H1 (cell line): Measurements from ENCODE around the gene GLB1L3. TPM values are rescaled to one million over a fixed set of nuclear protein-coding genes. Genes with fewer than 3 reads are reported as not detected.

Experiments used
- CTCF ChIA-PET: fragments of 300-600 bp; sonication (Branson Sonifier 250); formaldehyde crosslinking; loops from one replicate; lab custom pipeline; 2021; ENCODE audit not compliant: partially characterized antibody; lab: Charles Lee
- POLR2A ChIA-PET: fragments of 300-600 bp; sonication (Branson Sonifier 250); formaldehyde crosslinking; loops from one replicate; lab custom pipeline; 2021; ENCODE audit warnings: inconsistent platforms; ENCODE audit not compliant: partially characterized antibody; lab: Charles Lee
- DNase-seq, 2 experiments: peaks; one replicate each; pipeline versions ENCODE4 v3.0.0 to v3.0.0-alpha.2; 2010 to 2022; ENCODE audit warnings: low spot score in 2 of 2, low read depth in 1 of 2, mixed read lengths in 1 of 2
- FAIRE-seq: peaks from 2 replicates; lab custom pipeline; 2011; peaks lifted over from hg19 to GRCh38; lab: Jason Lieb, UNC
- H2AFZ ChIP-seq: 2 replicates; pipeline ENCODE4 v1.8.1; 2012; ENCODE audit warnings: low read length, inconsistent platforms
- H2AK5ac ChIP-seq: 2 replicates; pipeline ENCODE4 v1.6.1; 2013; ENCODE audit warnings: low read depth, low read length
- H2BK120ac ChIP-seq: replicated peaks from 2 replicates; pipeline ENCODE3; 2013; ENCODE audit warnings: low read depth, low read length, inconsistent platforms
- H2BK12ac ChIP-seq: 2 replicates; pipeline ENCODE4 v1.6.1; 2013; ENCODE audit warnings: low read depth, low read length
- H2BK15ac ChIP-seq: 2 replicates; pipeline ENCODE4 v1.6.1; 2013; ENCODE audit warnings: low read length
- H2BK20ac ChIP-seq: 2 replicates; pipeline ENCODE4 v1.6.1; 2013; ENCODE audit warnings: low read length
- H2BK5ac ChIP-seq: 2 replicates; pipeline ENCODE4 v1.6.1; 2013; ENCODE audit warnings: low read depth, low read length
- H3K14ac ChIP-seq: 2 replicates; pipeline ENCODE4 v1.6.1; 2013; ENCODE audit warnings: inconsistent platforms; ENCODE audit not compliant: insufficient read length
- H3K18ac ChIP-seq: 2 replicates; pipeline ENCODE4 v1.6.1; 2013; ENCODE audit warnings: low read length; ENCODE audit errors: extremely low read depth
- H3K23ac ChIP-seq: 2 replicates; pipeline ENCODE4 v1.6.1; 2013; ENCODE audit warnings: inconsistent platforms; ENCODE audit not compliant: insufficient read length
- H3K23me2 ChIP-seq: 2 replicates; pipeline ENCODE4 v1.6.1; 2013; ENCODE audit warnings: low read depth, low read length
- H3K27ac ChIP-seq: 2 replicates; pipeline ENCODE4 v1.6.1; 2011; ENCODE audit warnings: low read depth, low read length, inconsistent platforms
- H3K27me3 ChIP-seq, 4 experiments: replicated peaks in 1 of 4; 1 replicate in 1 of 4; 2 replicates in 3 of 4; pipeline versions ENCODE4 v1.6.1 to v1.8.1; 2011 to 2013; ENCODE audit warnings: low read length in 3 of 4, mild to moderate bottlenecking in 3 of 4, inconsistent platforms in 2 of 4, mixed read lengths in 2 of 4, moderate library complexity in 1 of 4; ENCODE audit not compliant: control insufficient read depth in 3 of 4, insufficient read depth in 3 of 4; ENCODE audit errors: extremely low read depth in 1 of 4
- H3K36me3 ChIP-seq, 4 experiments: 2 replicates each; pipeline versions ENCODE4 v1.6.1 to v1.8.1; 2011 to 2013; ENCODE audit warnings: mild to moderate bottlenecking in 4 of 4, low read length in 3 of 4, moderate library complexity in 2 of 4, control low read depth in 1 of 4, inconsistent platforms in 1 of 4; ENCODE audit not compliant: insufficient read depth in 4 of 4, control insufficient read depth in 2 of 4
- H3K4ac ChIP-seq: replicated peaks from 2 replicates; pipeline ENCODE3; 2013; ENCODE audit warnings: low read length, low read depth, mixed read lengths, inconsistent platforms; ENCODE audit not compliant: insufficient read length
- H3K4me1 ChIP-seq, 4 experiments: replicated peaks in 1 of 4; 1 replicate in 1 of 4; 2 replicates in 3 of 4; pipeline versions ENCODE4 v1.6.1 to v1.8.1; 2011 to 2013; ENCODE audit warnings: low read length in 3 of 4, inconsistent platforms in 2 of 4, mixed read lengths in 1 of 4; ENCODE audit not compliant: insufficient read depth in 4 of 4, control insufficient read depth in 3 of 4
- H3K4me2 ChIP-seq, 2 experiments: 2 replicates each; pipeline versions ENCODE4 v1.6.1 to v1.8.1; 2011 to 2013; ENCODE audit warnings: low read depth in 2 of 2, low read length in 2 of 2, control low read depth in 1 of 2, inconsistent platforms in 1 of 2, mild to moderate bottlenecking in 1 of 2; ENCODE audit not compliant: insufficient read depth in 1 of 2
- H3K4me3 ChIP-seq, 4 experiments: fragments of 200-600, 300-600 bp in 1 of 4; sonication (generic), shearing (Covaris generic), sonication (Bioruptor Twin) in 1 of 4; 2 replicates each; pipeline versions ENCODE4 v1.5.1 to v1.8.1; 2011 to 2016; ENCODE audit warnings: low read length in 4 of 4, low read depth in 3 of 4, control low read depth in 2 of 4, inconsistent platforms in 2 of 4, mild to moderate bottlenecking in 2 of 4, mixed read lengths in 1 of 4, moderate library complexity in 1 of 4; ENCODE audit not compliant: insufficient read depth in 2 of 4; ENCODE audit errors: extremely low read depth in 1 of 4
- H3K56ac ChIP-seq: replicated peaks from 2 replicates; pipeline ENCODE3; 2013; ENCODE audit warnings: low read depth, mild to moderate bottlenecking, mixed read lengths, low read length, inconsistent platforms; ENCODE audit not compliant: insufficient read length
- H3K79me1 ChIP-seq: 2 replicates; pipeline ENCODE4 v1.6.1; 2013; ENCODE audit warnings: low read depth, low read length, control low read depth
- H3K79me2 ChIP-seq, 2 experiments: 2 replicates each; pipeline versions ENCODE4 v1.6.1 to v1.8.1; 2012 to 2013; ENCODE audit warnings: low read length in 2 of 2, mild to moderate bottlenecking in 2 of 2, inconsistent platforms in 1 of 2; ENCODE audit not compliant: insufficient read depth in 2 of 2, control insufficient read depth in 1 of 2
- H3K9ac ChIP-seq, 4 experiments: replicated peaks in 1 of 4; 1 replicate in 1 of 4; 2 replicates in 3 of 4; pipeline versions ENCODE4 v1.6.1 to v1.8.1; 2011 to 2013; ENCODE audit warnings: low read depth in 3 of 4, low read length in 3 of 4, control low read depth in 2 of 4, mild to moderate bottlenecking in 2 of 4, moderate library complexity in 2 of 4, inconsistent platforms in 1 of 4; ENCODE audit errors: extremely low read depth in 1 of 4
- H3K9me3 ChIP-seq, 2 experiments: 2 replicates each; pipeline versions ENCODE4 v1.6.1 to v1.8.1; 2012 to 2013; ENCODE audit warnings: mild to moderate bottlenecking in 2 of 2, moderate library complexity in 2 of 2, control low read depth in 1 of 2, inconsistent platforms in 1 of 2, low read depth in 1 of 2, low read length in 1 of 2, mixed read lengths in 1 of 2; ENCODE audit not compliant: insufficient read depth in 2 of 2
- H4K20me1 ChIP-seq, 2 experiments: replicated peaks in 1 of 2; 2 replicates each; pipeline versions ENCODE3 to v1.8.1; 2011 to 2013; ENCODE audit warnings: inconsistent platforms in 2 of 2, low read length in 2 of 2, mild to moderate bottlenecking in 1 of 2; ENCODE audit not compliant: insufficient read depth in 2 of 2, control insufficient read depth in 1 of 2
- H4K5ac ChIP-seq: 2 replicates; pipeline ENCODE4 v1.6.1; 2013; ENCODE audit warnings: low read length, low read depth, mixed read lengths, inconsistent platforms; ENCODE audit not compliant: insufficient read length
- H4K8ac ChIP-seq: 2 replicates; pipeline ENCODE4 v1.8.0; 2013; ENCODE audit warnings: mild to moderate bottlenecking, moderate library complexity, low read length, inconsistent platforms; ENCODE audit not compliant: insufficient read depth; ENCODE audit errors: extremely low read depth
- H4K91ac ChIP-seq: replicated peaks from 2 replicates; pipeline ENCODE3; 2013; ENCODE audit warnings: low read length, mixed read lengths, inconsistent platforms; ENCODE audit not compliant: insufficient read length
- BCL11A ChIP-seq, 2 experiments: IDR thresholded peaks; one replicate each; pipeline ENCODE4 v1.6.1; 2011; ENCODE audit warnings: low read depth in 2 of 2, low read length in 2 of 2, mild to moderate bottlenecking in 2 of 2
- BRCA1 ChIP-seq: IDR thresholded peaks from 2 replicates; pipeline ENCODE4 v1.6.1; 2012; ENCODE audit warnings: low read depth, low read length, improper control_type of control experiment
- CBX5 ChIP-seq: fragments of 300-800, 300-1000 bp; sonication (generic); IDR thresholded peaks from 2 replicates; pipeline ENCODE4 v1.7.1; 2016; ENCODE audit warnings: antibody characterized with exemption, low read length, low read depth
- CREB1 ChIP-seq: IDR thresholded peaks from 2 replicates; pipeline ENCODE4 v1.6.1; 2012; ENCODE audit warnings: inconsistent platforms
- CTCF ChIP-seq, 3 experiments: IDR thresholded peaks; 1 replicate in 2 of 3; 2 replicates in 1 of 3; pipeline versions ENCODE4 v1.5.1 to v1.6.1; 2011; ENCODE audit warnings: low read length in 3 of 3, mild to moderate bottlenecking in 3 of 3, inconsistent platforms in 2 of 3, low read depth in 1 of 3, moderate library complexity in 1 of 3; ENCODE audit not compliant: insufficient read depth in 1 of 3; ENCODE audit errors: control extremely low read depth in 1 of 3
- EP300 ChIP-seq, 2 experiments: IDR thresholded peaks; 1 replicate in 1 of 2; 2 replicates in 1 of 2; pipeline ENCODE4 v1.6.1; 2011 to 2012; ENCODE audit warnings: low read depth in 2 of 2, low read length in 2 of 2, mild to moderate bottlenecking in 2 of 2, borderline replicate concordance in 1 of 2, inconsistent platforms in 1 of 2, moderate library complexity in 1 of 2
- EZH2 ChIP-seq: fragments of 200-600 bp; sonication (generic); IDR thresholded peaks from 2 replicates; pipeline ENCODE4 v1.7.1; 2012; ENCODE audit warnings: low read depth, mild to moderate bottlenecking, moderate library complexity, low read length, inconsistent platforms; ENCODE audit not compliant: severe bottlenecking
- GTF2F1 ChIP-seq: IDR thresholded peaks from 2 replicates; pipeline ENCODE4 v1.6.1; 2012; ENCODE audit warnings: low read depth, low read length, improper control_type of control experiment, borderline replicate concordance
- JUN ChIP-seq: IDR thresholded peaks from 2 replicates; pipeline ENCODE4 v1.6.1; 2011; ENCODE audit warnings: low read depth, mild to moderate bottlenecking, improper control_type of control experiment, low read length
- TAF1 ChIP-seq: IDR thresholded peaks from 2 replicates; pipeline ENCODE4 v1.6.1; 2011; ENCODE audit warnings: mild to moderate bottlenecking, low read depth, low read length
- WGBS, 2 experiments: shearing (Covaris generic) in 1 of 2; methylation state at CpG; one replicate each; pipeline versions ENCODE4 v1.1.6 to v1.1.7; 2013 to 2015; ENCODE audit warnings: low lambda C conversion rate in 2 of 2, mixed read lengths in 2 of 2, inconsistent platforms in 1 of 2, low coverage in 1 of 2, missing lambda C conversion rate in 1 of 2; ENCODE audit not compliant: insufficient replicate concordance in 2 of 2, insufficient coverage in 1 of 2, insufficient read length in 1 of 2; ENCODE audit errors: extremely low coverage in 1 of 2, missing lambda C conversion rate in 1 of 2; 5-methylcytosine and 5-hydroxymethylcytosine counted together
- polyA plus RNA-seq, 7 experiments: library from polyadenylated mRNA; depleted of rRNA in 3 of 7; stranded (reverse) in 5 of 7; unstranded in 2 of 7; fragments of >200 nt in 5 of 7; fragments of 200-250 nt in 2 of 7; gene quantifications; 1 replicate in 5 of 7; 2 replicates in 1 of 7; 4 replicates in 1 of 7; pipeline versions ENCODE4 v1.2.1 to v1.2.3, GENCODE V29; 2011 to 2013; ENCODE audit warnings: missing spikeins in 2 of 7, mixed read lengths in 2 of 7
- total RNA-seq: library from RNA; stranded (reverse); fragmentation: NEBNext Ultra II Directional; extraction: Animal tissue kit (Norgen Biotek cat#: 25700); gene quantifications from 2 replicates; pipeline ENCODE4 v1.2.1, GENCODE V29; 2021
- TF ChIP-seq, protein P1 (sequence below): IDR thresholded peaks from 2 replicates; pipeline ENCODE4 v1.6.1; 2011; ENCODE audit warnings: low read depth, mild to moderate bottlenecking, low read length; ENCODE audit not compliant: insufficient read depth

Gene GLB1L3
- total and polyA plus RNA-seq, 2 of the 8 experiments (the other 6 are each of a cell fraction or from before 2014, with no cell fraction given) = 14.9 to 33.2 TPM

GRCh38 chr11:134228625-134229024, 47.6 kb upstream of the GLB1L3 start:
- no peak overlapping the region for H2BK5ac ChIP-seq
- peaks cover 0 to 8% of the 10 kb centered on the region in 2 experiments for H4K20me1 ChIP-seq
- no peak overlapping the region for H3K27ac ChIP-seq
- ChIA-PET CTCF (interaction anchor here (0.6 to 1.4 kb wide), 3 partner anchors 10 to 21 kb away, joined by 3 to 9 read pairs (median 3); no protein-coding TSS in a partner anchor), POLR2A (no interaction called here)
- H3K23me2 ChIP-seq = peaks cover 15% of the 10 kb centered on the region
- H2BK120ac ChIP-seq = no peak overlapping the region
- no peak for DNase-seq
- H2AK5ac ChIP-seq = no peak overlapping the region
- no peak overlapping the region for H2AFZ ChIP-seq
- no peak overlapping the region for H3K18ac ChIP-seq
- H3K56ac ChIP-seq = no peak overlapping the region
- no peak overlapping the region for H3K14ac ChIP-seq
- peaks cover 0 to 6% (median 0%) of the 10 kb centered on the region in 4 experiments; a peak in 1 of 7 replicates for H3K27me3 ChIP-seq
- H4K5ac ChIP-seq = no peak overlapping the region
- H3K79me1 ChIP-seq = no peaks in the 10 kb centered on the region; the same call in none of the 2 replicates
- no peak overlapping the region for H3K23ac ChIP-seq
- H3K9ac ChIP-seq = no peak overlapping the region
- no peak overlapping the region for H3K4ac ChIP-seq
- H2BK20ac ChIP-seq = no peak overlapping the region
- H4K8ac ChIP-seq = no peak overlapping the region
- no peak for FAIRE-seq
- H3K36me3 ChIP-seq = no peaks in the 10 kb centered on the region
- no peak overlapping the region for H4K91ac ChIP-seq
- peaks cover 0 to 5% (median 2%) of the 10 kb centered on the region in 4 experiments; a peak in 5 of 7 replicates for H3K4me1 ChIP-seq
- no peak overlapping the region for H3K4me3 ChIP-seq
- H3K9me3 ChIP-seq = no peaks in the 10 kb centered on the region
- no peak overlapping the region for H3K4me2 ChIP-seq
- peaks cover 0 to 9% of the 10 kb centered on the region in 2 experiments; a peak in 1 of 4 replicates for H3K79me2 ChIP-seq
- no peak overlapping the region for H2BK12ac ChIP-seq
- WGBS, 2 experiments = 87% methylated on average over 6 of the region's 6 CpGs; no CpG with 5 or more reads in 1 of the 2 experiments
- no peak overlapping the region for H2BK15ac ChIP-seq
- no peak for TF ChIP-seq BCL11A (IDR thresholded peaks at IDR 0.05; ENCODE audit: low read depth in 2 of 2, low read length in 2 of 2)
- TF ChIP-seq JUN = no peak
- TF ChIP-seq, protein P1, sequence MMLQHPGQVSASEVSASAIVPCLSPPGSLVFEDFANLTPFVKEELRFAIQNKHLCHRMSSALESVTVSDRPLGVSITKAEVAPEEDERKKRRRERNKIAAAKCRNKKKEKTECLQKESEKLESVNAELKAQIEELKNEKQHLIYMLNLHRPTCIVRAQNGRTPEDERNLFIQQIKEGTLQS = no peak
- no peak for TF ChIP-seq CTCF (IDR thresholded peaks at IDR 0.05; ENCODE audit: control extremely low read depth in 1 of 3, insufficient read depth in 1 of 3, low read depth in 1 of 3, low read length in 3 of 3)
- TF ChIP-seq GTF2F1 = no peak
- TF ChIP-seq CBX5 = no peak
- no peak for TF ChIP-seq EP300 (IDR thresholded peaks at IDR 0.05; ENCODE audit: borderline replicate concordance in 1 of 2, low read depth in 2 of 2, low read length in 2 of 2)
- TF ChIP-seq TAF1 = no peak
- no peak for TF ChIP-seq BRCA1
- TF ChIP-seq EZH2 = no peak
- no peak for TF ChIP-seq CREB1
